ENCODE measurements around the gene CUZD1. TPM values are rescaled to one million over a fixed set of nuclear protein-coding genes. Genes with fewer than 3 reads are reported as not detected.

CUZD1 gene
- total and polyA plus RNA-seq, 2 of the 4 experiments (the other 2 are of a cell fraction), result 0.36 to 0.67 TPM

- H3K27me3 ChIP-seq (ENCODE audit: control insufficient read depth, insufficient read depth, low read length), result no peaks in the 10 kb centered on the region
- H3K9me3 ChIP-seq (ENCODE audit: control insufficient read depth, insufficient read depth, low read length), result no peaks in the 10 kb centered on the region
- no peak overlapping the region for H3K23ac ChIP-seq (ENCODE audit: low read depth, low read length)
- H4K8ac ChIP-seq (ENCODE audit: low read depth in 2 of 2, low read length in 2 of 2), result no peak overlapping the region
- TF ChIP-seq MAFK (IDR thresholded peaks at IDR 0.05; ENCODE audit: low read depth, low read length) (no peak), RAD21 (IDR thresholded peaks at IDR 0.05; ENCODE audit: low read length) (no peak), USF2 (IDR thresholded peaks at IDR 0.05; ENCODE audit: low read depth, low read length) (no peak), FOS (IDR thresholded peaks at IDR 0.05; ENCODE audit: low read depth, low read length) (no peak), ELK1 (IDR thresholded peaks at IDR 0.05; ENCODE audit: borderline replicate concordance, low read depth, low read length) (no peak), MAZ (IDR thresholded peaks at IDR 0.05; ENCODE audit: borderline replicate concordance, low read depth, low read length) (no peak), NFE2L2 (IDR thresholded peaks at IDR 0.05; ENCODE audit: low read depth, low read length) (no peak), SMC3 (IDR thresholded peaks at IDR 0.05; ENCODE audit: low read depth, low read length) (no peak), BHLHE40 (IDR thresholded peaks at IDR 0.05; ENCODE audit: low read depth, low read length) (no peak)
- TF ChIP-seq, protein P1, sequence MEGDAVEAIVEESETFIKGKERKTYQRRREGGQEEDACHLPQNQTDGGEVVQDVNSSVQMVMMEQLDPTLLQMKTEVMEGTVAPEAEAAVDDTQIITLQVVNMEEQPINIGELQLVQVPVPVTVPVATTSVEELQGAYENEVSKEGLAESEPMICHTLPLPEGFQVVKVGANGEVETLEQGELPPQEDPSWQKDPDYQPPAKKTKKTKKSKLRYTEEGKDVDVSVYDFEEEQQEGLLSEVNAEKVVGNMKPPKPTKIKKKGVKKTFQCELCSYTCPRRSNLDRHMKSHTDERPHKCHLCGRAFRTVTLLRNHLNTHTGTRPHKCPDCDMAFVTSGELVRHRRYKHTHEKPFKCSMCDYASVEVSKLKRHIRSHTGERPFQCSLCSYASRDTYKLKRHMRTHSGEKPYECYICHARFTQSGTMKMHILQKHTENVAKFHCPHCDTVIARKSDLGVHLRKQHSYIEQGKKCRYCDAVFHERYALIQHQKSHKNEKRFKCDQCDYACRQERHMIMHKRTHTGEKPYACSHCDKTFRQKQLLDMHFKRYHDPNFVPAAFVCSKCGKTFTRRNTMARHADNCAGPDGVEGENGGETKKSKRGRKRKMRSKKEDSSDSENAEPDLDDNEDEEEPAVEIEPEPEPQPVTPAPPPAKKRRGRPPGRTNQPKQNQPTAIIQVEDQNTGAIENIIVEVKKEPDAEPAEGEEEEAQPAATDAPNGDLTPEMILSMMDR (conservative IDR thresholded peaks at IDR 0.05; ENCODE audit: low read depth, low read length), result no peak
- ATAC-seq (ENCODE audit: low read depth) (no peak), DNase-seq (no peak)
- in situ Hi-C loops (cut with MboI; ENCODE audit: low sequenced_read_pairs) (no loop called here), intact Hi-C loops (cut with micrococcal nuclease) (no loop called here), dilution Hi-C loops (cut with HindIII; ENCODE audit: low sequenced_read_pairs, unreplicated experiment) (no loop called here)
- no peaks in the 10 kb centered on the region for H3K4me1 ChIP-seq (ENCODE audit: control insufficient read depth, insufficient read depth, low read length)
- no peak overlapping the region for H3K14ac ChIP-seq (replicated peaks; ENCODE audit: low read depth, low read length)
- H3K9me1 ChIP-seq (ENCODE audit: insufficient read depth, low read length), result no peaks in the 10 kb centered on the region
- no peak overlapping the region for H3K4me2 ChIP-seq (ENCODE audit: low read depth, low read length)
- H3K79me1 ChIP-seq (ENCODE audit: low read depth in 1 of 2, low read length in 2 of 2), result no peaks in the 10 kb centered on the region
- no peak overlapping the region for H2BK5ac ChIP-seq (ENCODE audit: low read depth, low read length, poor library complexity, severe bottlenecking)
- H3K9ac ChIP-seq (ENCODE audit: low read depth, low read length), result no peak overlapping the region
- no peak overlapping the region for H4K91ac ChIP-seq (ENCODE audit: insufficient read depth, low read depth, low read length)
- H3K36me3 ChIP-seq (ENCODE audit: control insufficient read depth, insufficient read depth, low read length), result no peaks in the 10 kb centered on the region
- H2AK5ac ChIP-seq (ENCODE audit: low read depth, low read length), result no peak overlapping the region
- no peaks in the 10 kb centered on the region for H4K20me1 ChIP-seq (ENCODE audit: insufficient read depth, low read length)
- H3K56ac ChIP-seq (ENCODE audit: extremely low read depth, insufficient read depth, low read length), result no peak overlapping the region
- BruUV-seq (replicated peaks), result no TSS peak
- H3K18ac ChIP-seq (ENCODE audit: low read depth, low read length), result no peak overlapping the region
- no peak overlapping the region for H4K5ac ChIP-seq (ENCODE audit: low read depth, low read length)
- H2AFZ ChIP-seq (replicated peaks; ENCODE audit: low read length, poor library complexity), result no peak overlapping the region
- H3K27ac ChIP-seq (ENCODE audit: insufficient read depth, low read length), result no peak overlapping the region
- H2BK20ac ChIP-seq (ENCODE audit: low read depth, low read length), result no peak overlapping the region
- no peak overlapping the region for H3K4me3 ChIP-seq (ENCODE audit: insufficient read depth, low read depth, low read length)
- WGBS, 2 experiments (ENCODE audit: extremely low coverage in 2 of 2, insufficient read length in 1 of 2), result 0% methylated on average over 2 of the region's 5 CpGs; no CpG with 5 or more reads in 1 of the 2 experiments
- ChIA-PET CTCF (no interaction called here), POLR2A (ENCODE audit: unreplicated experiment) (no interaction called here)
- no peak overlapping the region for H3K4ac ChIP-seq (ENCODE audit: low read depth, low read length)
- H2AK9ac ChIP-seq (replicated peaks; ENCODE audit: low read depth, low read length, poor library complexity), result no peak overlapping the region
- H2BK120ac ChIP-seq (ENCODE audit: low read depth, low read length), result no peak overlapping the region
- no peak overlapping the region for H2BK15ac ChIP-seq (ENCODE audit: low read depth, low read length)
Observed at GRCh38 chr10:122795924-122796323, 49.7 kb downstream of the CUZD1 start.
